SH-SY5Y (cell line): Measurements from ENCODE around the gene ADCY9.

Source experiments
- GATA2 ChIP-seq: IDR thresholded peaks from 2 replicates; pipeline ENCODE4 v1.6.1; 2011; ENCODE audit warnings: mild to moderate bottlenecking, low read depth, low read length
- GATA3 ChIP-seq: IDR thresholded peaks from 2 replicates; pipeline ENCODE4 v1.6.1; 2011; ENCODE audit warnings: low read depth, mild to moderate bottlenecking, low read length, moderate library complexity

DNA sequence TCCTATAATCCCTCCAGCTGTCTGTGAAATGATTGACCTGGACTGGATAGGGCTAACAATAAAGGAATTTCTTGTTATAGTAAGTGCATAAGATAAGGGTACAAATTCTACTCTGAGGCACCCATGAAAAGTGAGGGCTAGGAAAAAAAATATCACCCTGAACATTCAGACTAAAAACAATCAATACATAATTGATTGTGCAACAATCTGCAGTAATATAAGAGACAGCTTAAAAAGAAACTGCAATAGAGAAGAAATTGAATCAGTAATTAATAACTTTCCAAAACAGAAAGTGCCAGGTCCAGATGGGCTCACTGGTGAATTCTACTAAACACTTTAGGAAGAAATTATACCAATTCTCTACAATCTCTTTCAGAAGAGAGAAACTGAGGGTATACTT lies 191.5 kb downstream of the ADCY9 start:
- TF ChIP-seq GATA3: no peak
- no peak for TF ChIP-seq GATA2
